Stimulated activated CD4-positive, alpha-beta T cell treated with anti-CD3 and anti-CD28 coated beads, Interleukin-1b, Interleukin-23, amount 100 ng/mL, for 4 hours (primary cell): Measurements from ENCODE around the gene PLAAT4.
A peak's percentile ranks its signal among the peaks of the same experiment; 100 is the strongest.
"Not testable (repeated sequence)": the region's sequence is repeated elsewhere in the genome, so short reads cannot be mapped to it uniquely, and the experiment has no call there.

Experiments used
- DNase-seq, 2 donors: peaks; one replicate each; pipeline ENCODE4 v3.0.0-alpha.2; 2020; ENCODE audit warnings: low read depth in 2 of 2

The PLAAT4 gene

GRCh38 chr11:63567044-63567840, 30.6 kb downstream of the PLAAT4 start:
- DNase-seq, result peak in 1 of 2 donors; percentile 45

- no peak for DNase-seq
These were observed 33.0 kb downstream of the PLAAT4 start for GRCh38 chr11:63569570-63569969.

GRCh38 chr11:63572026-63572688, 35.5 kb downstream of the PLAAT4 start:
- no peak for DNase-seq

GRCh38 chr11:63573881-63574855, 37.6 kb downstream of the PLAAT4 start:
- DNase-seq, result no peak

- DNase-seq, result no peak
These were observed 38.4 kb downstream of the PLAAT4 start for GRCh38 chr11:63574856-63575602.

- not testable (repeated sequence) for DNase-seq
These were observed 42.3 kb downstream of the PLAAT4 start for GRCh38 chr11:63578882-63579281.

GRCh38 chr11:63581224-63581623, 44.6 kb downstream of the PLAAT4 start:
- not testable (repeated sequence) for DNase-seq

- no peak for DNase-seq
These were observed 46.7 kb downstream of the PLAAT4 start for GRCh38 chr11:63583357-63583677.

GRCh38 chr11:63586451-63587166, 50.0 kb downstream of the PLAAT4 start:
- no peak for DNase-seq

- DNase-seq, result no peak
These were observed 52.4 kb downstream of the PLAAT4 start for GRCh38 chr11:63589000-63589399.

GRCh38 chr11:63590024-63590788, 53.6 kb downstream of the PLAAT4 start:
- no peak for DNase-seq

- no peak for DNase-seq
These were observed 56.4 kb downstream of the PLAAT4 start for GRCh38 chr11:63592975-63593395.

GRCh38 chr11:63595296-63595695, 58.7 kb downstream of the PLAAT4 start:
- DNase-seq, result no peak
